Measurements from ENCODE around the gene ADAM11.

ADAM11 gene

GRCh38 chr17:44831371-44831770, 72.6 kb downstream of the ADAM11 start:
- DNase-seq = no peak
